RPMI7951 (cell line): ENCODE results near the gene ZFAND2B. TPM values are rescaled to one million over a fixed set of nuclear protein-coding genes. Genes with fewer than 3 reads are reported as not detected.
"Not testable (repeated sequence)": the region's sequence is repeated elsewhere in the genome, so short reads cannot be mapped to it uniquely, and the experiment has no call there.

ENCODE experiments used
- DNase-seq: peaks from one replicate; pipeline ENCODE4 v3.0.0-alpha.2; 2012; ENCODE audit warnings: low read depth
- total RNA-seq: library from RNA; depleted of rRNA; stranded (reverse); fragments of >200 nt; shearing (Covaris generic); gene quantifications from 2 replicates; pipeline ENCODE4 v1.2.3, GENCODE V29; 2014

ZFAND2B gene
- total RNA-seq, 1 experiment from 2014 or later = 49.6 TPM

GRCh38 chr2:219175928-219176817, 30.4 kb upstream of the ZFAND2B start:
- DNase-seq = peak; percentile 42

- peak; percentile 90 for DNase-seq
Measured at GRCh38 chr2:219176818-219177551, 29.6 kb upstream of the ZFAND2B start, which contains the start of gene CNPPD1. Gene CNPPD1 (minus strand): TSS chr2:219176925. CDS start chr2:219176828, 97 bp downstream.

- peak; percentile 87 for DNase-seq
Measured at GRCh38 chr2:219177552-219178376, 28.8 kb upstream of the ZFAND2B start, which contains the start of gene RETREG2. Gene RETREG2 (plus strand): TSS chr2:219178275. CDS start chr2:219178353, 78 bp downstream.

GRCh38 chr2:219178377-219179175, 28.0 kb upstream of the ZFAND2B start:
- DNase-seq = peak; percentile 47

GRCh38 chr2:219179601-219180465, 26.7 kb upstream of the ZFAND2B start:
- DNase-seq = no peak

GRCh38 chr2:219180961-219181360, 25.6 kb upstream of the ZFAND2B start:
- no peak for DNase-seq

- DNase-seq = no peak
Measured at GRCh38 chr2:219181531-219181930, 25.1 kb upstream of the ZFAND2B start.

- DNase-seq = no peak
Measured at GRCh38 chr2:219182331-219183150, 24.0 kb upstream of the ZFAND2B start.

- no peak for DNase-seq
Measured at GRCh38 chr2:219183151-219183772, 23.3 kb upstream of the ZFAND2B start.

GRCh38 chr2:219184121-219184520, 22.5 kb upstream of the ZFAND2B start:
- DNase-seq = no peak

GRCh38 chr2:219186754-219187456, 19.7 kb upstream of the ZFAND2B start:
- DNase-seq = no peak

GRCh38 chr2:219197388-219197787, 9.2 kb upstream of the ZFAND2B start:
- no peak for DNase-seq

- no peak for DNase-seq
Measured at GRCh38 chr2:219198974-219199373, 7.6 kb upstream of the ZFAND2B start.

- DNase-seq = no peak
Measured at GRCh38 chr2:219199470-219200211, 6.9 kb upstream of the ZFAND2B start.

GRCh38 chr2:219200502-219201326, 5.9 kb upstream of the ZFAND2B start:
- DNase-seq = peak; percentile 14

- not testable (repeated sequence) for DNase-seq
Measured at GRCh38 chr2:219201331-219201730, 5.3 kb upstream of the ZFAND2B start.
